Measurements from ENCODE around the gene TULP4. TPM values are rescaled to one million over a fixed set of nuclear protein-coding genes. Genes with fewer than 3 reads are reported as not detected.
"Not testable (repeated sequence)": the region's sequence is repeated elsewhere in the genome, so short reads cannot be mapped to it uniquely, and the experiment has no call there.

The TULP4 gene
- total RNA-seq, 1 donor from 2014 or later = 252 TPM

GRCh38 chr6:158337332-158337731 is 25.1 kb downstream of the TULP4 start:
- H3K9me3 ChIP-seq (ENCODE audit: low read depth) = no peaks in the 10 kb centered on the region
- H3K9ac ChIP-seq = no peak overlapping the region
- H3K4me2 ChIP-seq = no peak overlapping the region
- TF ChIP-seq EZH2phosphoT487 (IDR thresholded peaks at IDR 0.05) (no peak), EZH2 (IDR thresholded peaks at IDR 0.05) (no peak), CTCF (IDR thresholded peaks at IDR 0.05) (no peak)
- Mint-ChIP-seq H3K27ac (no peak overlapping the region), H3K4me1 (peaks cover 9% of the 10 kb centered on the region), H3K27me3 (ENCODE audit: insufficient read depth, low read depth) (peaks cover 2% of the 10 kb centered on the region), H3K9me3 (peaks cover 51% of the 10 kb centered on the region), H3K36me3 (peaks cover 53% of the 10 kb centered on the region), H3K4me3 (no peak overlapping the region)
- no peak overlapping the region for H2AFZ ChIP-seq (replicated peaks)
- H3F3A ChIP-seq (ENCODE audit: low read depth) = no peaks in the 10 kb centered on the region
- no peak overlapping the region for H3K27ac ChIP-seq
- H3K4me1 ChIP-seq = no peaks in the 10 kb centered on the region
- peaks cover 55% of the 10 kb centered on the region for H3K79me2 ChIP-seq (ENCODE audit: low read depth)
- no peak for DNase-seq (ENCODE audit: low spot score)
- H3K36me3 ChIP-seq = peaks cover 10% of the 10 kb centered on the region
- no peak overlapping the region for H3K4me3 ChIP-seq
- no peaks in the 10 kb centered on the region for H3K27me3 ChIP-seq
- no peaks in the 10 kb centered on the region for H4K20me1 ChIP-seq (ENCODE audit: low read depth)

- H3K4me3 Mint-ChIP-seq = no peak overlapping the region
- H3K27me3 ChIP-seq = no peaks in the 10 kb centered on the region
- H4K20me1 ChIP-seq (ENCODE audit: low read depth) = no peaks in the 10 kb centered on the region
- no peak overlapping the region for H2AFZ ChIP-seq (replicated peaks)
- H3K4me1 Mint-ChIP-seq = peaks cover 9% of the 10 kb centered on the region
- peaks cover 57% of the 10 kb centered on the region for H3K79me2 ChIP-seq (ENCODE audit: low read depth)
- H3K27ac Mint-ChIP-seq = no peak overlapping the region
- H3K27me3 Mint-ChIP-seq (ENCODE audit: insufficient read depth, low read depth) = peaks cover 2% of the 10 kb centered on the region
- peaks cover 3% of the 10 kb centered on the region for H3K36me3 ChIP-seq
- H3K27ac ChIP-seq = no peak overlapping the region
- no peak for DNase-seq (ENCODE audit: low spot score)
- H3K4me1 ChIP-seq = peaks cover 8% of the 10 kb centered on the region
- peaks cover 49% of the 10 kb centered on the region for H3K36me3 Mint-ChIP-seq
- no peak overlapping the region for H3K4me2 ChIP-seq
- no peaks in the 10 kb centered on the region for H3K9me3 ChIP-seq (ENCODE audit: low read depth)
- no peak for TF ChIP-seq EZH2phosphoT487 (IDR thresholded peaks at IDR 0.05)
- no peak for TF ChIP-seq EZH2 (IDR thresholded peaks at IDR 0.05)
- TF ChIP-seq CTCF (IDR thresholded peaks at IDR 0.05) = no peak
- H3F3A ChIP-seq (ENCODE audit: low read depth) = peaks cover 5% of the 10 kb centered on the region
- no peak overlapping the region for H3K4me3 ChIP-seq
- peaks cover 49% of the 10 kb centered on the region for H3K9me3 Mint-ChIP-seq
- H3K9ac ChIP-seq = no peak overlapping the region
Measured at GRCh38 chr6:158338311-158339112, 26.2 kb downstream of the TULP4 start.

- not testable (repeated sequence) for H4K20me1 ChIP-seq (ENCODE audit: low read depth); H3K27me3 Mint-ChIP-seq (ENCODE audit: insufficient read depth, low read depth); H3K9me3 ChIP-seq (ENCODE audit: low read depth); H2AFZ ChIP-seq (replicated peaks); H3K4me2 ChIP-seq; H3K27me3 ChIP-seq; DNase-seq (ENCODE audit: low spot score); H3K36me3 ChIP-seq; H3F3A ChIP-seq (ENCODE audit: low read depth); H3K4me3 Mint-ChIP-seq; H3K27ac Mint-ChIP-seq; H3K27ac ChIP-seq; H3K4me3 ChIP-seq; H3K9ac ChIP-seq
- H3K36me3 Mint-ChIP-seq = peaks cover 50% of the 10 kb centered on the region
- peaks cover 15% of the 10 kb centered on the region for H3K4me1 ChIP-seq
- H3K79me2 ChIP-seq (ENCODE audit: low read depth) = peaks cover 61% of the 10 kb centered on the region
- H3K4me1 Mint-ChIP-seq = peaks cover 12% of the 10 kb centered on the region
- peaks cover 49% of the 10 kb centered on the region for H3K9me3 Mint-ChIP-seq
Measured at GRCh38 chr6:158339197-158339596, 26.9 kb downstream of the TULP4 start.

- H3K27me3 ChIP-seq = no peaks in the 10 kb centered on the region
- no peaks in the 10 kb centered on the region for H3K9me3 ChIP-seq (ENCODE audit: low read depth)
- TF ChIP-seq EZH2phosphoT487 (IDR thresholded peaks at IDR 0.05) = no peak
- TF ChIP-seq CTCF (IDR thresholded peaks at IDR 0.05) = no peak
- no peak for TF ChIP-seq EZH2 (IDR thresholded peaks at IDR 0.05)
- H3K4me1 ChIP-seq = peaks cover 16% of the 10 kb centered on the region
- DNase-seq (ENCODE audit: low spot score) = no peak
- peaks cover 2% of the 10 kb centered on the region for H3K36me3 ChIP-seq
- H3K27me3 Mint-ChIP-seq (ENCODE audit: insufficient read depth, low read depth) = peaks cover 2% of the 10 kb centered on the region
- peaks cover 59% of the 10 kb centered on the region for H3K36me3 Mint-ChIP-seq
- H3K27ac ChIP-seq = no peak overlapping the region
- H3K79me2 ChIP-seq (ENCODE audit: low read depth) = peaks cover 63% of the 10 kb centered on the region
- H3K27ac Mint-ChIP-seq = no peak overlapping the region
- H3K9me3 Mint-ChIP-seq = peaks cover 58% of the 10 kb centered on the region
- peaks cover 12% of the 10 kb centered on the region for H3K4me1 Mint-ChIP-seq
- no peak overlapping the region for H3K4me3 ChIP-seq
- H2AFZ ChIP-seq (replicated peaks) = no peak overlapping the region
- peaks cover 6% of the 10 kb centered on the region for H3F3A ChIP-seq (ENCODE audit: low read depth)
- H3K4me2 ChIP-seq = no peak overlapping the region
- no peak overlapping the region for H3K9ac ChIP-seq
- no peaks in the 10 kb centered on the region for H4K20me1 ChIP-seq (ENCODE audit: low read depth)
- no peak overlapping the region for H3K4me3 Mint-ChIP-seq
Measured at GRCh38 chr6:158340252-158340651, 28.0 kb downstream of the TULP4 start.

Data from neural progenitor cell (in vitro differentiated cells).